Renal cortex interstitium (tissue), 11 donors: ENCODE data around the gene GMDS. TPM values are rescaled to one million over a fixed set of nuclear protein-coding genes. Genes with fewer than 3 reads are reported as not detected.

ENCODE experiments used
- DNase-seq, 11 donors: peaks; one replicate each; pipeline ENCODE4 v3.0.0-alpha.2; 2013; ENCODE audit warnings: low read depth in 9 of 11, low spot score in 4 of 11; ENCODE audit errors: extremely low read depth in 1 of 11
- polyA plus RNA-seq, 3 donors: library from polyadenylated mRNA; unstranded; fragments of 120-200 nt; gene quantifications; one replicate each; pipeline ENCODE4 v1.2.1, GENCODE V29; 2013; ENCODE audit not compliant: insufficient read length in 3 of 3

Gene GMDS
- polyA plus RNA-seq, 3 donors, result 62.2 to 72.8 (median 67.5) TPM

- DNase-seq, result no peak
These were observed 625.5 kb downstream of the GMDS start for GRCh38 chr6:1619673-1620503.

- no peak for DNase-seq
These were observed 626.2 kb downstream of the GMDS start for GRCh38 chr6:1619098-1619672.

DNA sequence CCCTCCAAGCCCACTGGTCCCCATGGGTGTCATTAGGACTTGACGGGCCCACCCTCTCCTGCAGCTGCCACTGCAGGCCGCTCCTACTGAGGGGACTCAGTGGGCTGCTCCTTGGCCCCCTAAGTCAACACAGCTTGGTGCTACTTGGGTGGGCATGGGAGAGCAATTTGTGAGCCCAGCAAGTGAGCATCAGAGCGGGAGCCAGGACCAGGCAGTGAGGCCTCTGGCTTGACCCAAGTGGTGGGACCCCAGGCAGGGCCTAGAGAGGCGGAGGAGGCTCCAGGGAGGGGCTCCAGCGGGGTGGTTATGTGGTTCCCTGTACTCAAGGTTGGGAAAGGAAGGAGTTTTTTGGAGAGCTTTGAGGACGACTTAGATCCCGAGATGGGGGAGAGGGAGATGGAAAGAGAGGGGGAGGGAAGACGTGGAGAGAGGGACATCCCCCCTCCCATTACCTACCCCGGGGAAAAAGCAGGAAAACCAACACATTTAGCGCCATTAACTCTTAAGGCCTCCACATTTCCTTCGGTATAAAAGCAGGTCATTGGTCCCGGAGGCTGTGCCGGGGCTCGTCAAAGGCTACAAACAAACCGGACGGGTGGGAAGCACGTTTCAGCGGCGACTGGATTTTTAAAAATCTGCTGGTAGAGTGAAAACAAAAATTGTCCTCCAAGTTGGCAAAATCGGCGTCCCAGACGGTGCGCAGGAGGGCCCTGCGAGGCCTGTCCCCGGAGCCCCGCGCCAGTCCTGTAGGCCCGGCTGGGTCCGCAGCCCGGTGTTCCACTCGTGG is 626.9 kb downstream of the GMDS start:
- no peak for DNase-seq

- no peak for DNase-seq
These were observed 627.7 kb downstream of the GMDS start for GRCh38 chr6:1617466-1618310.

- DNase-seq, result no peak
These were observed 628.5 kb downstream of the GMDS start for GRCh38 chr6:1616701-1617463.

DNA sequence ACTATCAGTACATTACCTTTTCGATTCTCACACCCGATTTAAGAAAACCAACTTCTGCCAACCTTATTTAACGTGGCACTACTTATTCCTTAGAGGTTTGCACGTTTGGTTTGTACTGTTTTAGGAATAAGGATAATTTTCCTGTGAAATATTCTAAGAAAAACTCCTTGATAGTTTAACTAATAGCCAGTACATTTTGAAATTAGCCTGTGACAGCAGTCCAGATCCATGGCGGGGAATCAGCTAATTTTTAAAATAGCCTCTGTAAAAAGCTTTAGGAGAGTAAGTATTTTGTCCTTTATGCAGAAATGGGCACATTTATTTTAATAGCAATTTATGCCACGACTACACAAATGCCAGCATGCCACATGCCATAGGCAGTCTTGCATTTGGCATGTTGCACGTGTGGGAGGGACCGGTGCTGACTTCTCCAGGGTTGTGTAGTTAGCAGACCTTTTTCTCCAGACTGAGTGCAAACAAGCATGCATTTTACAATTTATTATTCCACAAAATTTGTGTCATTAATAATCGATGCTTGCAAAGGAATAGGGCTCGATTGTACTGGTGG is 629.5 kb downstream of the GMDS start:
- no peak for DNase-seq

GRCh38 chr6:1615151-1615852 is 630.1 kb downstream of the GMDS start:
- no peak for DNase-seq

GRCh38 chr6:1614448-1615150 is 630.8 kb downstream of the GMDS start:
- no peak for DNase-seq

GRCh38 chr6:1613688-1614447 is 631.5 kb downstream of the GMDS start:
- no peak for DNase-seq

GRCh38 chr6:1613346-1613687 is 632.1 kb downstream of the GMDS start:
- DNase-seq, result no peak

GRCh38 chr6:1612974-1613306 is 632.5 kb downstream of the GMDS start:
- DNase-seq, result no peak

DNA sequence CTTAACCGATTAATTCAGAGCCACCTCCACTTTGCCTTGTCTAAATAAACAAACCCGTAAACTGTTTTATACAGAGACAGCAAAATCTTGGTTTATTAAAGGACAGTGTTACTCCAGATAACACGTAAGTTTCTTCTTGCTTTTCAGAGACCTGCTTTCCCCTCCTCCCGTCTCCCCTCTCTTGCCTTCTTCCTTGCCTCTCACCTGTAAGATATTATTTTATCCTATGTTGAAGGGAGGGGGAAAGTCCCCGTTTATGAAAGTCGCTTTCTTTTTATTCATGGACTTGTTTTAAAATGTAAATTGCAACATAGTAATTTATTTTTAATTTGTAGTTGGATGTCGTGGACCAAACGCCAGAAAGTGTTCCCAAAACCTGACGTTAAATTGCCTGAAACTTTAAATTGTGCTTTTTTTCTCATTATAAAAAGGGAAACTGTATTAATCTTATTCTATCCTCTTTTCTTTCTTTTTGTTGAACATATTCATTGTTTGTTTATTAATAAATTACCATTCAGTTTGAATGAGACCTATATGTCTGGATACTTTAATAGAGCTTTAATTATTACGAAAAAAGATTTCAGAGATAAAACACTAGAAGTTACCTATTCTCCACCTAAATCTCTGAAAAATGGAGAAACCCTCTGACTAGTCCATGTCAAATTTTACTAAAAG is 633.0 kb downstream of the GMDS start:
- DNase-seq, result no peak

- DNase-seq, result no peak
These were observed 633.7 kb downstream of the GMDS start for GRCh38 chr6:1611572-1612298.

- no peak for DNase-seq
These were observed 634.2 kb downstream of the GMDS start for GRCh38 chr6:1611322-1611571.

DNA sequence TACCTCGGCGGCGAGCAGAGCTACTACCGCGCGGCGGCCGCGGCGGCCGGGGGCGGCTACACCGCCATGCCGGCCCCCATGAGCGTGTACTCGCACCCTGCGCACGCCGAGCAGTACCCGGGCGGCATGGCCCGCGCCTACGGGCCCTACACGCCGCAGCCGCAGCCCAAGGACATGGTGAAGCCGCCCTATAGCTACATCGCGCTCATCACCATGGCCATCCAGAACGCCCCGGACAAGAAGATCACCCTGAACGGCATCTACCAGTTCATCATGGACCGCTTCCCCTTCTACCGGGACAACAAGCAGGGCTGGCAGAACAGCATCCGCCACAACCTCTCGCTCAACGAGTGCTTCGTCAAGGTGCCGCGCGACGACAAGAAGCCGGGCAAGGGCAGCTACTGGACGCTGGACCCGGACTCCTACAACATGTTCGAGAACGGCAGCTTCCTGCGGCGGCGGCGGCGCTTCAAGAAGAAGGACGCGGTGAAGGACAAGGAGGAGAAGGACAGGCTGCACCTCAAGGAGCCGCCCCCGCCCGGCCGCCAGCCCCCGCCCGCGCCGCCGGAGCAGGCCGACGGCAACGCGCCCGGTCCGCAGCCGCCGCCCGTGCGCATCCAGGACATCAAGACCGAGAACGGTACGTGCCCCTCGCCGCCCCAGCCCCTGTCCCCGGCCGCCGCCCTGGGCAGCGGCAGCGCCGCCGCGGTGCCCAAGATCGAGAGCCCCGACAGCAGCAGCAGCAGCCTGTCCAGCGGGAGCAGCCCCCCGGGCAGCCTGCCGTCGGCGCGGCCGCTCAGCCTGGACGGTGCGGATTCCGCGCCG is 634.7 kb downstream of the GMDS start:
- no peak for DNase-seq
